ENCODE measurements around the gene GTF2F2.
"Not testable (repeated sequence)": the region's sequence is repeated elsewhere in the genome, so short reads cannot be mapped to it uniquely, and the experiment has no call there.

The GTF2F2 gene

GRCh38 chr13:45243077-45243476 is 122.8 kb downstream of the GTF2F2 start:
- TF ChIP-seq CTCF (IDR thresholded peaks at IDR 0.05; ENCODE audit: borderline replicate concordance, insufficient read depth, low read depth, low read length) = no peak
- no peak overlapping the region for H3K4me3 ChIP-seq (ENCODE audit: low read depth, low read length)

- H3K4me3 ChIP-seq (ENCODE audit: low read depth, low read length) = not testable (repeated sequence)
These were observed 124.4 kb downstream of the GTF2F2 start for GRCh38 chr13:45244736-45245135.

GRCh38 chr13:45249662-45250061 is 129.4 kb downstream of the GTF2F2 start:
- H3K4me3 ChIP-seq (ENCODE audit: low read depth, low read length) = no peak overlapping the region
- TF ChIP-seq CTCF (IDR thresholded peaks at IDR 0.05; ENCODE audit: borderline replicate concordance, insufficient read depth, low read depth, low read length) = no peak

GRCh38 chr13:45254396-45254795 is 134.1 kb downstream of the GTF2F2 start:
- no peak for TF ChIP-seq CTCF (IDR thresholded peaks at IDR 0.05; ENCODE audit: borderline replicate concordance, insufficient read depth, low read depth, low read length)
- no peak overlapping the region for H3K4me3 ChIP-seq (ENCODE audit: low read depth, low read length)

- no peak overlapping the region for H3K4me3 ChIP-seq (ENCODE audit: low read depth, low read length)
- no peak for TF ChIP-seq CTCF (IDR thresholded peaks at IDR 0.05; ENCODE audit: borderline replicate concordance, insufficient read depth, low read depth, low read length)
These were observed 135.1 kb downstream of the GTF2F2 start for GRCh38 chr13:45255247-45255987.

- TF ChIP-seq CTCF (IDR thresholded peaks at IDR 0.05; ENCODE audit: borderline replicate concordance, insufficient read depth, low read depth, low read length) = no peak
- H3K4me3 ChIP-seq (ENCODE audit: low read depth, low read length) = no peak overlapping the region
These were observed 135.9 kb downstream of the GTF2F2 start for GRCh38 chr13:45256254-45256653.

GRCh38 chr13:45257638-45258333 is 137.5 kb downstream of the GTF2F2 start:
- no peak overlapping the region for H3K4me3 ChIP-seq (ENCODE audit: low read depth, low read length)

More at GRCh38 chr13:45257638-45258333, 137.5 kb downstream of the GTF2F2 start:
- no peak for TF ChIP-seq CTCF (IDR thresholded peaks at IDR 0.05; ENCODE audit: borderline replicate concordance, insufficient read depth, low read depth, low read length)
